EL (cell line): ENCODE measurements around the gene PRAMEF5.
"Not testable (repeated sequence)": the region's sequence is repeated elsewhere in the genome, so short reads cannot be mapped to it uniquely, and the experiment has no call there.

Experiments
- DNase-seq: peaks from one replicate; pipeline ENCODE4 v3.0.0-alpha.2; 2016

Gene PRAMEF5

GRCh38 chr1:13253898-13254297 lies at the start of gene PRAMEF5:
Gene PRAMEF5, plus strand, starts transcription at chr1:13254198. Its CDS starts 5,071 bp downstream, at chr1:13259269.
- DNase-seq: not testable (repeated sequence)

- DNase-seq: not testable (repeated sequence)
These were observed 45.3 kb upstream of the PRAMEF5 start for GRCh38 chr1:13208712-13209111.

- DNase-seq: not testable (repeated sequence)
These were observed 37.4 kb upstream of the PRAMEF5 start for GRCh38 chr1:13216619-13217018.

GRCh38 chr1:13219203-13219602 lies 34.8 kb upstream of the PRAMEF5 start:
- DNase-seq: not testable (repeated sequence)

GRCh38 chr1:13222788-13223187 lies 31.2 kb upstream of the PRAMEF5 start:
- not testable (repeated sequence) for DNase-seq

- DNase-seq: no peak
These were observed 29.4 kb upstream of the PRAMEF5 start for GRCh38 chr1:13224480-13225060.

- DNase-seq: not testable (repeated sequence)
These were observed 28.3 kb upstream of the PRAMEF5 start, which contains the start of gene PRAMEF18 for GRCh38 chr1:13225675-13226204. Gene PRAMEF18, minus strand, starts transcription at chr1:13226154. Its CDS starts 48 bp downstream, at chr1:13226106.

- not testable (repeated sequence) for DNase-seq
These were observed 26.5 kb upstream of the PRAMEF5 start for GRCh38 chr1:13227271-13228055.

- DNase-seq: no peak
These were observed 25.6 kb upstream of the PRAMEF5 start for GRCh38 chr1:13228343-13228781.

- DNase-seq: not testable (repeated sequence)
These were observed 23.9 kb upstream of the PRAMEF5 start for GRCh38 chr1:13230096-13230495.

- not testable (repeated sequence) for DNase-seq
These were observed 23.4 kb upstream of the PRAMEF5 start for GRCh38 chr1:13230601-13231000.

GRCh38 chr1:13231061-13231750 lies 22.8 kb upstream of the PRAMEF5 start:
- DNase-seq: not testable (repeated sequence)

- DNase-seq: not testable (repeated sequence)
These were observed 21.9 kb upstream of the PRAMEF5 start for GRCh38 chr1:13232056-13232455.

- DNase-seq: not testable (repeated sequence)
These were observed 19.9 kb upstream of the PRAMEF5 start for GRCh38 chr1:13234057-13234456.

- DNase-seq: not testable (repeated sequence)
These were observed 16.4 kb upstream of the PRAMEF5 start for GRCh38 chr1:13237572-13237971.

GRCh38 chr1:13239633-13240032 lies 14.4 kb upstream of the PRAMEF5 start:
- DNase-seq: not testable (repeated sequence)

GRCh38 chr1:13243536-13244263 lies 10.3 kb upstream of the PRAMEF5 start:
- DNase-seq: not testable (repeated sequence)

GRCh38 chr1:13245841-13246553 lies 8.0 kb upstream of the PRAMEF5 start:
- not testable (repeated sequence) for DNase-seq

- not testable (repeated sequence) for DNase-seq
These were observed 7.5 kb upstream of the PRAMEF5 start for GRCh38 chr1:13246554-13246871.

GRCh38 chr1:13247122-13247521 lies 6.9 kb upstream of the PRAMEF5 start:
- not testable (repeated sequence) for DNase-seq

- DNase-seq: not testable (repeated sequence)
These were observed 11.1 kb downstream of the PRAMEF5 start for GRCh38 chr1:13265124-13265523.

- DNase-seq: not testable (repeated sequence)
These were observed 23.0 kb downstream of the PRAMEF5 start for GRCh38 chr1:13277016-13277415.
